Fibroblast of upper back skin (primary cell): ENCODE results near the gene FDXACB1.

ENCODE experiments used
- DNase-seq: peaks from one replicate; pipeline ENCODE4 v3.0.0-alpha.2; 2013

Gene FDXACB1, protein sequence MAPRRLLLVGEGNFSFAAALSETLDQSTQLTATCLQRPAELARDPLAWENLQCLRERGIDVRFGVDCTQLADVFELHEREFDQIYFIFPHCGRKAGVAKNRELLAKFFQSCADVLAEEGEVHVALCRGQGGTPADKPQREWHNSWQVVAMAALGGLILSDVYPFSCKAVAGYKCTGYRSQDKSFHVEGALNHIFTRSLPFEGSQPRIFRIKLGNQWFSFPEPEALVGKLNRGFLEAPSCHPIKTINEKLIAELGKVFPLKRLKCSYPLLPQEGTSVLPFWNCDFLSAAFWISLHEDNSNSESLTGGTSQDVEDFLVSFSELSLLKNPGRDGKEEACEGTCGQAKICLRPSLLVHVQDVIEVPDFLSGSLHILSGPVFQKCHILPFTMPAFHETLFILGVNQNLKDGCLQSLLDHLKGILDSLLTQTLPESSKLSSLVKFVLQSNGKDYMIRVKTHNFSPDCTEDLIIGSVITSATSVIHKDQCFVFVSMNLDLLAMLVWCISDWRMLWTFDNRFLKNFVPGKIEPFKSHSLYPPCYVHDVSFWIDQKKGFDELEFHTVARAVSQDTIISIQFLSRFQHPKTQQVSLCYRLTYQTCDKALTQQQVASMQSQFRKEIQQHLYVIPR

DNA sequence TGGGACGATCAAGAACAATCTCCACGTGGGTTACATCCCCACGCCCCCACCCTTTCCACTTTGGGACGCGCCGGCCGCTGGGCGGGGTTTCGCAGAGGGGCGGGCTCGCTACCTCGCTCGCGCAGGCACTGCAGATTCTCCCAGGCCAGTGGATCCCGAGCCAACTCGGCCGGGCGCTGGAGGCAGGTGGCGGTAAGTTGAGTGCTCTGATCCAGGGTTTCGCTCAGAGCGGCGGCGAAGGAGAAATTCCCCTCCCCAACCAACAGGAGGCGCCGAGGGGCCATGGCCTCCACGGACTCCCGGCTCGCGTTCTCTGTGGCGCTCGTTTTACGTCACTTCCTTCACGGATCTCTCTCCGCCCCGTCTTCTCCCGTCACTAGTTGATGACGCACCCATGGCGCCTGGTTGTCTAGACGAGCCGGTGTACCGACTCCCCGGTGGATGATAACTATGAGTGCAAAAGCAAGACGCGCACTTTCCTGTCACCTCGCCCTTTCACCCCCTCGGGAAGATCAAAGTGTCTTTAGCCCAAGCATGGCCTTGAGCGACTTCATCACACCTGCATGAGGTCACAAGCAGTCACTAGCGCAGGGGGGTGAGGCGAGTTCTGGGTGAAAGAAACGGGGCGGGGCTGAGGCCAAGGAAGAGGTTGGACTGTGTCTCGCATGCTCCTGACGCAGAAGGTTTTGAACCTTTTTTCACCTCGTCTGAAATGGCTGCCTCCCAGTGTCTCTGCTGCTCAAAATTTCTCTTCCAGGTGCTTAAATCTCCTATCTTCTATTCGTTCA, at the start of gene FDXACB1, which contains the start of gene CFAP68:
FDXACB1 (minus strand) TSS at position 317 of the 788 bp plus-strand sequence; CDS start at position 284, 33 bp downstream.
CFAP68 (plus strand) TSS at position 693 of the 788 bp plus-strand sequence; CDS start at position 713, 20 bp downstream.
- peak; percentile 97 for DNase-seq

DNA sequence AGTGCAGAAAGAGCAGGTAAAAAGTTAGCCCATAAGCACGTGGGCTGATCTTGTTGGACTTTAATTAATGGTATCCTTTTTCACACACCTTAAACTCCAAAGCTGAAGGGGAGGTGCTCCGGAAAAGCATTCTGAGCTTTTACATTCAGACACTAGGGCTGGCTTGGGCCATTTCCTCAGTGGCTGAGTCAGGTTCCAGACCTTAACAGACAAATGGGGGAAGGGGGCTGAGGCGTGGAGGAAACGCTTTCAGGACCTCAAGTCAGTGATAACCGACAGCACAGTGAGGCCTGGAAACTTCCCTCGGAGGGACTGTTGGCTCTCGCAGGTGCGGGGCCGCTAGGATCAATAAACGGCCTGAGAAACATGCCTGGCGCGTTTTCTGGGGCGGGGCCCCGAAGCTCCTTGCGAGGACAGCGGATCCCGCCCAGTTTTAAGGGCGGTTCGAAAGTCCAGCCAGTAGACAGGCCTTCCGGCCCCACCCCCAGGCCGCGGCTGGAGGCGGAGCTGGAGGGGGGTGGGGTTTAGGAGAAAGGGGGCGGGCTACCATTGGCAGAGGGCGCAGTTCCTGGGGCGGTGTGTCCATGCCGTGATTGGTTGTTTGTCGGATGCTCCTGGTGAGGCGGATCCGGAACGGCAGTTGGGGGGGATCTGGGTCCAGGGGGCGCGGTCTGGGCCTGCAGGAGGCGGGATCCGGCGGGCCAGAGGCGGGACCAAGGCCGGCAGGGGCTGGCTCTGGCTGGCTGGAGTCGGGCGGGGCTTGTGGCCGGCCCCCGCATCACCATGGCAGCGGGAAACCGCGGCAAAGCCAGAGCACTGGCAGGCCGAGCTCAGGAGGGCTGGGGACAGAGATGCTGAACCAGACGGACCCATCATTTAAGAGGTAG, 47.8 kb upstream of the FDXACB1 start:
- DNase-seq: peak; percentile 96

DNA sequence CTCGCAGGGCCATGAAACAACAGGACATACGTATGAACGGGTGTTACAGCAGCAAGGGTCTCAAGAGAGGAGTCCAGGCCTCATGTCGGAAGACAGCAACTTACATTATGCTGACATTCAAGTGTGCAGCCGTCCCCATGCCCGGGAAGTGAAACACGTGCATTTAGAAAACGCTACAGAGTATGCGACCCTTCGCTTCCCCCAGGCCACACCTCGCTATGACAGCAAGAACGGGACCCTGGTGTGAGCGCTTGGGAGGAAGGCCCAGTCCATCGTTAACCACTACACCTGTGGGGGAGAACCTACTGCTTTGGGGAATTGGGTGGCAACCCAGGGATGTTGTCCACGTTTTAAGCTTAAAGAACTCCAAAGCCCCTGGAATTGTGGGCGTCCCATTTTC, 47.0 kb upstream of the FDXACB1 start:
- DNase-seq: no peak

DNA sequence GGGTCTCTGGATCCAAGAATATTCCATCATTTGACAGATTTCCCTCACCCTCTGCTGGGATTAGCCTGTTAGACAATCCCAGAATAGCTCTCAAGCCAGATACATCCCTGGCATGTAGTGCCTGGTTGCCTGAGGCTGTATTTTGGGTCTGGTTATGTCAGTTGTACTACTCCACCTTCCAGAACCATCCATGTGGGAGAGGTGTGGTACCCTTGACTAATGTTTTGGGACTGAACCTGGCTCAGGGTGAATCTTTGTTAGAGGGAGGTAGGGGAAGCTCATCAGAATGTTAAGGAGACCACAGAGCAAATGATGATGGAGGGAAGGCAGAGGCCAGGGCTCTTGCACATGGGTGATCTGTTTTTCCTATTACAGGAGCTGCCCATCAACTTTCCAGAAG, 45.0 kb upstream of the FDXACB1 start:
- DNase-seq: no peak

DNA sequence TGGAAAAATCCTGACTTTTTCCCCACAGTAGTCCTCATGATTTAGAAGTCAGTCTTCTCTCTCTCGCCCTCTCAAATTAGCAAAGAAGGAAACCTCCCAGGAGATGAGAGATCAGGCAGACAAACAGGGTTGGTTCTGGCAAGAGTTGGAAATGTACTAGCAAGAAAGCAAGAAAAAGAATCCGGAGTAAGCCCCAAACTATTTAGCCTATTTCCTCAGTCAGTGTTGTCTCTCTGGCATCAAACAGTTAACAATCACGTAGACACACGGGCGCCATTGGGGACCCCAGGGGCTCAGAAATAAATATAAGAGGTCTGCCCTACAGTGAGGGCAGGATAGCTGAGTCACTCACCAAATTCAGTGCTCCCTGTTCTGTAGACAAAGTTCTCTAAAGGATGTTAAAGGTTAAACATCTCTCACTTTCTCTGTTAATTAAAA, 44.4 kb upstream of the FDXACB1 start:
- peak; percentile 72 for DNase-seq

DNA sequence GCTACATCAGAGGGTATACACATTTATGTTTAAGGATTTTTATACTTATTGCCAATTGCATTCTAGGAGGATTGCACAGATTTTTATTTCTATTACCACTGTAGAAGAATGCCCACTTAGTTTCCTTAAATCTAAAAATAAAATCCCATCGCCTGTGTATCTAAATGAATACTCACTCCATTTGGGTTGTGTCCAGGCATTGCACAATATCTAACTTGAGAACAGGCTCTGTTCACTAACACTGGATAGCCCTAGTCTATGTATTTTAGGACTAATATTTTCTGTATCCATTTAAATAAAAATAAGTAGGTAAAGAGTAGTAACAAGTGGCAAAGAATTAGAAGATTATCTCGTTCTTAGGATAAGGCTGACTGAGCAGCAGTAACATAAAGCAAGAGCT, 43.8 kb upstream of the FDXACB1 start:
- DNase-seq: peak; percentile 89

DNA sequence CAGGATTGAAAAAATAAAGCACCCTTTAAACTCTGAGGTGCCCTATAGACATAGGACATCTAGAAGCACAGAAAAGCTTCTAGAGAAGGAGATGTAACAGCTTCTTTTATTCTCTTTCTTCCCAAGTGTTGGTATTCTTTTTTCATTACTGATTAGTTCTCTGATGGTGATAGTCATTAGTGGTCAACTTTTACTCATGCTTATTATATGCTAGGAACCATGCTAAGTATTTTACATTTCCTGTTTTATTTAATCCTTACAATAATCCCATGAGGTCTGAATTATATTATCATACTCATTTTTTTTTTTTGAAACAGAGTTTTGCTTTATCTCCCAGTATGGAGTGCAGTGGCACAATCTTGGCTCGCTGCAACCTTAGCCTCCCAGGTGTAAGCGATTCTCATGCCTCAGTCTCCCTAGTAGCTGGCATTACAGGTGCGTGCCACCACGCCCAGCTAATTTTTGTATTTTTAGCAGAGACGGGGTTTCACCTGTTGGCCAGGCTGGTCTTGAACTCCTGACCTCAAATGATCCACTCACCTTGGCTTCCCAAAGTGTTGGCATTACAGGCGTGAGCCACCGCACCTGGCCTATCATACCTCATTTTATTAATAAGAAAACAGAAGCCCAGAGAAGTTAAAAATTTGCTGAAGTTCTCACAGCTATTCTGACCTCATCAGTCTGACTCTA, 42.7 kb upstream of the FDXACB1 start:
- DNase-seq: no peak

DNA sequence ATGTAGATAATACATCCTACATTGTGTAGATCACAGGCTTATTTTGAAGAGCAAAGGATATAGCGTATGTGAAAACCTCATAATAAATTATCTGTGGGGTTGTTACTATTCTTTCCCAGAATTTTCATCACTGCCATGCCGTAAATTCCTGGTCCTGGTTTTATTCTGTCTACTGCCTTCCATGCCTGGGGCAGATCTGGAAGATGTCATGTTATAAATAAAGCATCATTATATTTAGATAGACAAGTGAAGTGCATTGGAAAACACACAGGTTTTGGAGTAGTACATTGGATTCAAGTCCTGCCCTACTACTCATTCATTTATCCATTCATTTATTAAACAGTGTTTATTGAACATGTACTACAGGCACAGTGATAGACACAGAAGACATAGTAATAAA, 41.9 kb upstream of the FDXACB1 start:
- DNase-seq: no peak

DNA sequence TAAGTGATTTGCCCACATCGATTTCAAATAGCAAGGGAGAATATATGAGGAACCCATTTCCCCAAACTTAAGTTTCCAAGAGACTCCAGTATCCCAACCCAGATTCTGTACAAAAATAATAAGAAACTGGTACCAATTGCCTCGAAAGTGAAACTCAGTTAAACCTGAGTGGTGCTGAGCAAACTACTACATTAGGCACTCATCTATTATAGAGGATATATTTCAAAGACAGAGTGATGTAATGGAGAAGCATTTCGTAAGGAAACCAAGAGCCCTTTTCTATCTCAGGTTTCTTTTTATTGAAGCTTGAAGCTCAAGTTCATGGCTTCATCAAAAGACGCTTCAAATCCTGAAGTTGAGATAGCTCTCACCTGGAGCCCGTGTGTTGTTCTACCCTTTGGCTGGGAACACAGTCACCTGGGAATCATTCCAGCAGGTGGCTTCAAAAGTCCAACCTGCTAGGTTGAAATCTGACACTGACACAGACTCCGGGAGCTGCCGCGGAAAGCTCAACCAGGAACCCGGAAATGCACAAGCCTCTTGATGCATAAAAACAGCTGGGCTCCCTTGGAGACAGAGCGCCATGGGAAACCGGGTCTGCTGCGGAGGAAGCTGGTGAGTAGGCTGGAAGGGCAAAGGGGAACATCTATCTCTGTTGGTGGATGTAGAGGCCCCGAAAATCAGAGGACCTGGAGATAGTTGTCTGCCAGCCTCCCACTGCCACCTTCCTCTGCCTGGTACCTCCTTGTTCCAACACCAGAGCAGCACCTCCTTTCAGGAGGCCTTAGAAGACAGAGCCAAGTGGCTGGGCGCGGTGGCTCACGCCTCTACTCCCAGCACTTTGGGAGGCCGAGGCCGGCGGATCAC, 39.7 kb upstream of the FDXACB1 start, which contains the start of gene C11orf52:
C11orf52 (plus strand) TSS at position 524 of the 867 bp plus-strand sequence; CDS start at position 584, 60 bp downstream.
- DNase-seq: no peak

DNA sequence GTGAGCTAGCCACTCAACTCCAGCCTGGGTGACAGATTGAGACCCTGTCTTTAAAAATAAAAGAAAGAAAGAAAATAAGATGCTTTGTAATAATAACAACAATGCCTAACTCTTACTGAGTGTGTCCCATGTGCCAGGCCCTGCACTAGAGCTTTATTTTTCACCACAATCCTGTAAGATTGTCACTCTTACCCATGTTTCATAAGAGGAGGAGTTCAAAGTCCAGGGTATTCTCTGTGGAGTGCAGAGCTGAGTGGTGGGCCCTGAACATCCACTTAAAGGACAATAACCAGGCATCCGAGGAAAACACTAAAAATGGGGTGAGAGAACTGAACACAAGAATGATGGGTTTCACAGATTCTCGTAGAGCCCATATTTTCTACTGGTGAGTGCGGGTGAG, 38.8 kb upstream of the FDXACB1 start:
- DNase-seq: no peak

DNA sequence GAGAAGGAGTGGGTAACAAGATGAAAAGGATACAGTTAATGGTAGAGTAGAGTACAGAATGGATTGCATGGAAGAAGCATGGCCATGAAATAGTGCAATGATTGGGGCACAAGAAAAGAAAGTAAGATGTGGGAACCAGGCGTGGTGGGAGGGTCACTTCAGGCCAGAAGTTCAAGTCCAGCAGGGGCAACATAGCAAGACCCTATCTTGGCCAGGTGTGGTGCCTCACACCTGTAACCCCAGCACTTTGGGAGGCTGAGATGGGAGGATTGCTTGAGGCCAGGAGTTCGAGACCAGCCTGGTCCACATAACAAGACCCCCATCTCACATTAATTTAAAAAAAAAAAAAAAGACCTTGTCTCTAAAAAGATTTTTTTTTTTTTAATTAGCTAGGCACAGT, 38.3 kb upstream of the FDXACB1 start:
- DNase-seq: no peak

DNA sequence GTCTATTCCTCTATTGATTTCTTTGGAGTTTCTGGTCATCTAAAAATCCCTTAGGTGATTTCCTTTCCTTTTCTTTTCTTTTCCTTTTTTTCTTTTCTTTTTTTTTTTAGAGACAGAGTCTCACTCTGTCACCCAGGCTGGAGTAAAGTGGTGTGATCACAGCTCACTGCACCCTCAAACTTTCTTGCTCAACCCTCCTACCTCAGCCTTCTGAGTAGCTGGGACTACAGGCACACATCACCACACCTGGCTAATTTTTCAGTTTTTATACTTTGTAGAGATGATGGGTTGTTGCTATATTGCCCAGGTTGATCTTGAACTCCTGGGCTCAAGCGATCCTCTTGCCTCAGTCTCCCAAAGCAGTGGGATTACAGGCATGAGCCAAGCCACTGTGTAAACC, 37.8 kb upstream of the FDXACB1 start:
- no peak for DNase-seq

DNA sequence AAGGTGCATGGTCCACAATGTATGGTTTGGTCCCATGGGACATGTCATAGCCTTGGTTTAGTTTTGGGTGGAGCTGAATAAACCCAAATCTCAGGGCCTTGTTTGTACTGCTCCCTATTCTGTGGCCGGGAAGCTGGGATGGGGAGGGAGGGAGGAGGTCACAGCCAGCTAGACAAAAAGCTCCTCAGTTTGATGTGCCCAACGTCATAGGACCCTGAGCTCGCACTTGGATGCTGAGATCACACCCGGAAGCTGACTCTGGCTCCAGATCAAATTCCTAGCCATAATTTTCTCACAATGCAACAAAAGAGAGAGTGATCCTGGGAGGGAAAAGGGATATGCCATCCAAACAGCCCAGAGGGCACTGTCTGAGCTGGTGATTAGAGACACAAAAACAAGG, 35.0 kb upstream of the FDXACB1 start:
- DNase-seq: peak; percentile 55

DNA sequence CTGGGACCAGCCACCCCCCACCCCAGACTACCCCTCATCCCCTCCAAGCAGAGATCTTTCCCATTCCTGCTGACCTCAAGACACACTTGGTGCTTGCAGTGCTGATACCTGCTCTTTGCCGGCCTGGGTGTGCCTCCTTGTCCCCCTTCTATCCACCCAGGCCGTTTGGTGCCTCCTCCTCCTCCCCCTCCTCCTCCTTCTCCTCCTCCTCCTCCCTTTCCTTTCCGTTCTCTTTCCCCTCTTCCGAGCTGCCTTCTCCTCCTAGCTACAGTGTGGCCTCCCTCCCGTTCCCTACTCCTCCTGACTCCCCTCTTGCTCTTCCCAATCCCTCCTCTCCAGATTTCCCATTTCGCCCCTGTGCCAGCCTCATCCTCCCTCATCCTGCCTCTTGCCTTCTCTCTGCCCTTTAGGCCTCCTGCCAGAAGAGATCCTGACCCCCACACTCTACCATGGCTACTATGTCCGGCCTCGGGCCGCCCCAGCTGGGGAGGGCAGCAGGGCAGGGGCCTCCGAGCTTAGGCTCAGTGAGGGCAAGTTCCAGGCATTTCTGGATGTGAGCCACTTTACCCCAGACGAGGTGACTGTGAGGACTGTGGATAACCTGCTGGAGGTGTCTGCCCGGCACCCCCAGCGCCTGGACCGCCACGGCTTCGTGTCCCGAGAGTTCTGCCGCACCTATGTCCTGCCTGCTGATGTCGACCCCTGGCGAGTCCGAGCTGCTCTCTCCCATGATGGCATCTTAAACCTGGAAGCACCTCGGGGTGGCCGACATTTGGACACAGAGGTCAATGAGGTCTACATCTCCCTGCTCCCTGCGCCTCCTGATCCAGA, 34.3 kb upstream of the FDXACB1 start:
- no peak for DNase-seq

DNA sequence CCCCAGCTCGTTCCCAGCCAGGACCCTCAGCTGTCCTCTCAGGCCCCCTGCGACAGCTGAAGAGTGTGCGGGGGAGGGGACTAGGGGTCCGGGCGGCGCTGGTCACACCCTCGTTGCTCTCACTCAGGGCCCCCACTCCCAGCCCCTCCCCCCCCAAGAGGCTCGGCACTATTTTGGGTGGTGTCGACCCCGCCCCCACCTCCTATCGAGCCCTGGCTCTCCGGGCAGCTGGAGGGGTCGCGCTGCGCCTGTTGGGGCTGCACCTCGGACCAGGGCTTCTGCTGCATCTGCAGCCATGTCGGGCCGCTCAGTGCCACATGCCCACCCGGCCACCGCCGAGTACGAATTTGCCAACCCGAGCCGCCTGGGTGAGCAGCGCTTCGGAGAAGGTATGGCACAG, 33.6 kb upstream of the FDXACB1 start, which contains the start of gene HSPB2:
HSPB2 (plus strand) TSS at position 200 of the 400 bp plus-strand sequence; CDS start at position 296, 96 bp downstream.
- no peak for DNase-seq

DNA sequence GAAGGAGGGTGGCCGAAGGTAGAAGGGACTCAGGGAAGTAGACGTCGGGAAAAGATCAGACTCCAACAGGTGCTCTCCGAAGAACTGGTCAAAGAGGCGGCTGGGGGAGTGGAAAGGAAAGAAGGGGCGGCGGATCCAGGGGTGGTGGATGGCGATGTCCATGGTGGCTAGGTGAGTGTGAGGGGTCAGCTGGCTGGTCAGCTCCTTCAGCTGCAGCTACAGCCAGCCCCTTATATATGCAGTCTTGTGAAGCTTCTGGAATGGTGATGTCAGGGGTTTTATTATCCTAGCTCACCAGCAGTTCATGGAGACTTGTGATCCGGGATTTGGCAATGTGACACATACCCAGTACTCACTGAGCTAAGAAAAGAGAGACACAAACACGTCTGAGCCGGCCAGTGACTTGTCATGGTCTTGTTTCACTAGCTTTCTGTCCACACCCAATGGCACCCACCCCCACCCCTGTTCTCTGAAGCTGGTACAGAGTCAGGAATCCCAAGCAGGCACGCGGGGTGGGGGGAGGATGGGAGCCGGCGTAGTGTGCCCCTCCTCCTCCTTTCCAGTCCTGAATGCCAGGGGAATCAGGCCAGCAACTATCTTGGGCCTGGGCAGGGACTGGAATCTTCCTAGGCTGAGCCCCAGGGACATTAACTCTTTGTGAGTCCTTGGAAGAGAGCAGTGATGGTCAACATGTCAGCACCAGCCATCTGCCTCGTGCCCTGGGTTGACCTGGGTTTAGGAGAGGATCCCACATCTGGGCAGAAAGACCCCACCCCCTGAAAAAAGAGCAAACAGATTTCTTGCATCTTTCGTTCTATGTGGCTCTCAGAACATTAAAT, 32.8 kb upstream of the FDXACB1 start, which contains the start of gene CRYAB:
CRYAB (minus strand) TSS at position 208 of the 839 bp plus-strand sequence; CDS start at position 162, 46 bp downstream.
- DNase-seq: peak; percentile 81

DNA sequence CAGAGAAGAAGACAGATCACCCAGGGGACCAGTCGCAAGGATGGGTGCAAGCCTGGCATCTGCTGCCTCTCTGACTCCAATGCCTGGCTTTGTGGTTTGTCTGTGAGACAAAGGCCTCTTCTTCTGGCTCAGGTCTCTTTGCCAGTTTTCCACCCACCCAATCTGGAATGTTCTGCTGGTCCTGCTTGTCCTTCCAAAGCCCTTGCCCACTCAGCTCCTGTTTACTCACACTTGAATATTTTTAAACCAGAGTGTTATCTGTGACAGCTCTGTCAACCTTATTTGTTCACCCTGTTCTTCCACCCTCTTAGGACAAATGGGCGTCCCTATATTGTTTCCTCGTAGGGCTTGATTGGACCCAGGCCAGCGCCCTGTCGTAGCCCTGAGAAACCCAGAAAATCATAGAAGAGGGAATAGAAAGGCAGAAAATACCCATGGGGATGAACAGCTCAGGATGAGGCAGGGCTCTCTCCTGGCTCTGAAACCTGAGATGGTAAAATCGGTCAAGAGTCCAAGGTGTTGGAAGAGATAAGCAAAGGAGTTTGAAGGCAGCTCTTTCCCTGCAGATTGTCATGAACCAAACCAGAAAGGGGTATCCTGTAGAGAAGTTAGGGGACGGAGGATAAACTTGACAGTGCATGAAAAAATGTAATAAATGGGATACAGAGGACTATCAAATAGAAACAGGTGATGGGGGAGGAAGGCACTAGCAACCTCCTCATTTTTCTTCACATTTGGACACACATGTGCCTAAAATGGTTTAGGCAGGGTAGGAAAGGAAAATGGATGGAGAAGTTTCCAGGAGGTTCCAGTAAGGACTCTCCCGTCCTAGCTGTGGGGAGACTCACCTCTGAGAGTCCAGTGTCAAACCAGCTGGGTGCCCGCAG, 32.0 kb upstream of the FDXACB1 start:
- DNase-seq: no peak
